ENCODE data around the gene RS1. TPM values are rescaled to one million over a fixed set of nuclear protein-coding genes. Genes with fewer than 3 reads are reported as not detected.

RS1 gene
- total and polyA plus RNA-seq, 9 of the 15 experiments (the other 6 are each of a cell fraction or from before 2014, with no cell fraction given), result not detected

DNA sequence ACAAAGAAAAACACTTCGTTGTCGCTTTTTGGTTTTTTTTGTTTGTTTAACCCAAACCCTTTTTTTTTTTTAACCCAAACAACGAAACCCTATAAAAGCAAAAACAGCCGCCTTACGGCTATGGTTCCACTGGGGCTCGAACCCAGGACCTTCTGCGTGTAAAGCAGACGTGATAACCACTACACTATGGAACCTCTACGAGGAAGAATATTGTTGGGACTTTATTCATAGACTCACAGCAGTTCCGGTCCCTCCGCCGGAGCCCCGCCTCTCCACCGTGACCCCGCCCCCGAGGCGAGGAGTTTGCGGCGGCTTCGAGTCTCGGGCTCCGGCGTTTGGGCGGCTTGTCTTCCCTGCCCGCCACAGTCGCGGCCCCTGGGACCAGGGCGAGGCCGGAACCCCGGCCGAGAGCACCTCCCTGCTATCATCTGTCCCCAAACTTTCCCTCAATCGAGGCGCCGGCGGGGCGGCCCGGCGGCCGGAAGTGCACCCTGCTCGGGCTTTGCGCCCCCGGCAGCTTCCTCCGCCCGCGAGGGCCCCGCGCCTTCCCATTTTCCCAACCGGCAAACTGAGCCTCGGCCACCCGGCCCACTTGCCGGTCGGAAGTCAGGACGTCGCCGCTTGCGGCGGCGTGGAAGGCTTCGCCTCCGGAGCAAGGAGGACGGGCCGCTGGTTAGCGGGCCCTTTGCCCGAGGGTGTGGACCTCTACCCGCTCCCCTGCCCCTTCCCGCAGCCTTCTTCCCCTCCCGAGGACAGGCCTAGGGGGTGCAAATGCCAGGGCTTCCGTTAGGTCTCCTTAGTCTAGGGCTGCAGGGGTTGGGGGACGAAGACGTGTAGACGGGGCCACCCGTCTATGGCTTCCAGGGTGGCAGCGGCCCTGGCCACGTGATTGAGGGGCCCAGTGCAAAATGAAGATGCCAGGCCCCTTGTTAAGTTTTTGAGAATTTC is 3.2 kb upstream of the RS1 start (continued):
- TF ChIP-seq, protein P1, sequence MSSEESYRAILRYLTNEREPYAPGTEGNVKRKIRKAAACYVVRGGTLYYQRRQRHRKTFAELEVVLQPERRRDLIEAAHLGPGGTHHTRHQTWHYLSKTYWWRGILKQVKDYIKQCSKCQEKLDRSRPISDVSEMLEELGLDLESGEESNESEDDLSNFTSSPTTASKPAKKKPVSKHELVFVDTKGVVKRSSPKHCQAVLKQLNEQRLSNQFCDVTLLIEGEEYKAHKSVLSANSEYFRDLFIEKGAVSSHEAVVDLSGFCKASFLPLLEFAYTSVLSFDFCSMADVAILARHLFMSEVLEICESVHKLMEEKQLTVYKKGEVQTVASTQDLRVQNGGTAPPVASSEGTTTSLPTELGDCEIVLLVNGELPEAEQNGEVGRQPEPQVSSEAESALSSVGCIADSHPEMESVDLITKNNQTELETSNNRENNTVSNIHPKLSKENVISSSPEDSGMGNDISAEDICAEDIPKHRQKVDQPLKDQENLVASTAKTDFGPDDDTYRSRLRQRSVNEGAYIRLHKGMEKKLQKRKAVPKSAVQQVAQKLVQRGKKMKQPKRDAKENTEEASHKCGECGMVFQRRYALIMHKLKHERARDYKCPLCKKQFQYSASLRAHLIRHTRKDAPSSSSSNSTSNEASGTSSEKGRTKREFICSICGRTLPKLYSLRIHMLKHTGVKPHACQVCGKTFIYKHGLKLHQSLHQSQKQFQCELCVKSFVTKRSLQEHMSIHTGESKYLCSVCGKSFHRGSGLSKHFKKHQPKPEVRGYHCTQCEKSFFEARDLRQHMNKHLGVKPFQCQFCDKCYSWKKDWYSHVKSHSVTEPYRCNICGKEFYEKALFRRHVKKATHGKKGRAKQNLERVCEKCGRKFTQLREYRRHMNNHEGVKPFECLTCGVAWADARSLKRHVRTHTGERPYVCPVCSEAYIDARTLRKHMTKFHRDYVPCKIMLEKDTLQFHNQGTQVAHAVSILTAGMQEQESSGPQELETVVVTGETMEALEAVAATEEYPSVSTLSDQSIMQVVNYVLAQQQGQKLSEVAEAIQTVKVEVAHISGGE (CRISPR knock-in tag; IDR thresholded peaks at IDR 0.05), result peak in 2 of 3 experiments; percentile 52 to 87; a peak in 3 of 6 replicates
- TF ChIP-seq MCM7 (IDR thresholded peaks at IDR 0.05) (no peak), PCBP1 (IDR thresholded peaks at IDR 0.05; ENCODE audit: low read depth, low read length, poor library complexity, severe bottlenecking) (peak; percentile 90), PHTF2 (CRISPR knock-in tag; IDR thresholded peaks at IDR 0.05) (no peak), GATAD2B (IDR thresholded peaks at IDR 0.05; ENCODE audit: borderline replicate concordance) (no peak), RNF2 (IDR thresholded peaks at IDR 0.05) (peak; percentile 43; the same call in 1 of the 2 replicates)
- TF ChIP-seq, protein P2, sequence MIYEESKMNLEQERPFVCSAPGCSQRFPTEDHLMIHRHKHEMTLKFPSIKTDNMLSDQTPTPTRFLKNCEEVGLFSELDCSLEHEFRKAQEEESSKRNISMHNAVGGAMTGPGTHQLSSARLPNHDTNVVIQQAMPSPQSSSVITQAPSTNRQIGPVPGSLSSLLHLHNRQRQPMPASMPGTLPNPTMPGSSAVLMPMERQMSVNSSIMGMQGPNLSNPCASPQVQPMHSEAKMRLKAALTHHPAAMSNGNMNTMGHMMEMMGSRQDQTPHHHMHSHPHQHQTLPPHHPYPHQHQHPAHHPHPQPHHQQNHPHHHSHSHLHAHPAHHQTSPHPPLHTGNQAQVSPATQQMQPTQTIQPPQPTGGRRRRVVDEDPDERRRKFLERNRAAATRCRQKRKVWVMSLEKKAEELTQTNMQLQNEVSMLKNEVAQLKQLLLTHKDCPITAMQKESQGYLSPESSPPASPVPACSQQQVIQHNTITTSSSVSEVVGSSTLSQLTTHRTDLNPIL (CRISPR knock-in tag; IDR thresholded peaks at IDR 0.05), result no peak

All from K562 (cell line).